ENCODE results near the gene RNF166. TPM values are rescaled to one million over a fixed set of nuclear protein-coding genes. Genes with fewer than 3 reads are reported as not detected.

The RNF166 gene
- total RNA-seq, 1 experiment from 2014 or later: 17.5 TPM

- CTCF ChIA-PET: interaction anchor here (0.6 to 0.9 kb wide), 4 partner anchors 23 to 1163 kb away, joined by 3 read pairs; no protein-coding TSS in a partner anchor
- no peak for DNase-seq (ENCODE audit: unreplicated experiment)
- intact Hi-C loops (cut with micrococcal nuclease): no loop called here
- H3K27me3 Mint-ChIP-seq (ENCODE audit: insufficient read depth, unreplicated experiment): no peaks in the 10 kb centered on the region
- H3K9me3 Mint-ChIP-seq (ENCODE audit: unreplicated experiment): no peaks in the 10 kb centered on the region
- BruUV-seq (replicated peaks): no TSS peak
- TF ChIP-seq CTCF (IDR thresholded peaks at IDR 0.05; ENCODE audit: unreplicated experiment): no peak
- POLR2A ChIA-PET: no interaction called here
- H3K4me1 Mint-ChIP-seq (ENCODE audit: insufficient read depth, unreplicated experiment): no peaks in the 10 kb centered on the region
- no peak overlapping the region for H3K27ac Mint-ChIP-seq (ENCODE audit: low read depth, unreplicated experiment)
- peaks cover 25% of the 10 kb centered on the region for H3K36me3 Mint-ChIP-seq (ENCODE audit: insufficient read depth, unreplicated experiment)
- no peak overlapping the region for H3K4me3 Mint-ChIP-seq (ENCODE audit: unreplicated experiment)
Measured at GRCh38 chr16:88744577-88745521, 38.6 kb upstream of the RNF166 start.

- intact Hi-C loops (cut with micrococcal nuclease): loop anchor here (2.0 kb wide), 1 partner anchor 39 kb away; no protein-coding TSS in a partner anchor
- TF ChIP-seq CTCF (IDR thresholded peaks at IDR 0.05; ENCODE audit: unreplicated experiment): peak; percentile 80
- peak; percentile 64 for DNase-seq (ENCODE audit: unreplicated experiment)
- ChIA-PET CTCF (interaction anchor here (0.5 to 1.6 kb wide), 28 partner anchors 8 to 424 kb away, joined by 3 to 19 read pairs (median 4); no protein-coding TSS in a partner anchor), POLR2A (no interaction called here)
- Mint-ChIP-seq H3K4me3 (ENCODE audit: unreplicated experiment) (no peak overlapping the region), H3K27ac (ENCODE audit: low read depth, unreplicated experiment) (no peak overlapping the region), H3K27me3 (ENCODE audit: insufficient read depth, unreplicated experiment) (no peaks in the 10 kb centered on the region), H3K9me3 (ENCODE audit: unreplicated experiment) (no peaks in the 10 kb centered on the region), H3K4me1 (ENCODE audit: insufficient read depth, unreplicated experiment) (no peaks in the 10 kb centered on the region), H3K36me3 (ENCODE audit: insufficient read depth, unreplicated experiment) (peaks cover 27% of the 10 kb centered on the region)
- BruUV-seq (replicated peaks): no TSS peak
Measured at GRCh38 chr16:88743693-88744576, 37.7 kb upstream of the RNF166 start.

- DNase-seq (ENCODE audit: unreplicated experiment): no peak
- Mint-ChIP-seq H3K9me3 (ENCODE audit: unreplicated experiment) (no peaks in the 10 kb centered on the region), H3K4me1 (ENCODE audit: insufficient read depth, unreplicated experiment) (no peaks in the 10 kb centered on the region), H3K27me3 (ENCODE audit: insufficient read depth, unreplicated experiment) (no peaks in the 10 kb centered on the region), H3K27ac (ENCODE audit: low read depth, unreplicated experiment) (no peak overlapping the region), H3K4me3 (ENCODE audit: unreplicated experiment) (no peak overlapping the region), H3K36me3 (ENCODE audit: insufficient read depth, unreplicated experiment) (peaks cover 23% of the 10 kb centered on the region)
- ChIA-PET POLR2A (no interaction called here), CTCF (interaction anchor here (0.5 to 1.7 kb wide), 27 partner anchors 9 to 424 kb away, joined by 3 to 19 read pairs (median 5); no protein-coding TSS in a partner anchor)
- intact Hi-C loops (cut with micrococcal nuclease): loop anchor here (2.0 kb wide), 1 partner anchor 40 kb away; no protein-coding TSS in a partner anchor
- TF ChIP-seq CTCF (IDR thresholded peaks at IDR 0.05; ENCODE audit: unreplicated experiment): no peak
- BruUV-seq (replicated peaks): no TSS peak
Measured at GRCh38 chr16:88742896-88743605, 36.8 kb upstream of the RNF166 start.

All from MCF 10A (cell line).